Measurements from ENCODE around the gene PGAM1. TPM values are rescaled to one million over a fixed set of nuclear protein-coding genes. Genes with fewer than 3 reads are reported as not detected.

PGAM1 gene
- total and polyA plus RNA-seq, 2 of the 13 experiments (the other 11 are each of a cell fraction or from before 2014, with no cell fraction given) = 354 to 483 TPM

DNA sequence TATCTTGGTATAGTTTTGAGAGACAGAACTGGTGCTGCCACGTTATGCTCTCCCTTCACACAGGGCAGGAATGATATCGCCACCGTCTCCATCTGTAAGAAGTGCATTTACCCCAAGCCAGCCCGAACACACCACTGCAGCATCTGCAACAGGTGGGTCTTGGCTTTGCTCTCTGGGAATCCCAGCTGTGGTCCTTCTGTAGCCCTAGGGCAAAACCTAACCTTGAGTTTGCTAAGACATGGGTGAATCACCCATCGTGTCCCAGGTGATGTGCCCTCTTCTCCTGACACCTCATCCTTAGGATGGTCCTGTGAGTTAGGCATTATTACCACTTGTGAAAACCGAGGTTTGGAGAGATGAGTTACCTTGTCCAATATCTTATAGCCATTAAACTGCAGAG, 26.4 kb downstream of the PGAM1 start:
- H3K36me3 ChIP-seq (replicated peaks in 1 of 2; ENCODE audit: control insufficient read depth in 1 of 2, insufficient read depth in 2 of 2, low read length in 2 of 2) = peaks cover 26 to 65% of the 10 kb centered on the region in 2 experiments
- TF ChIP-seq POLR2A (IDR thresholded peaks at IDR 0.05; ENCODE audit: insufficient read depth in 1 of 2, low read depth in 2 of 2, low read length in 2 of 2) (0 out of 4 replicates have a peak, but pooled peaks of 1 of the 2 experiments have one; percentile 9), ZNF101 (CRISPR knock-in tag; IDR thresholded peaks at IDR 0.05; ENCODE audit: borderline replicate concordance, low read depth) (no peak)
- peaks cover 6% of the 10 kb centered on the region; the same call in 1 of the 2 replicates for H4K20me1 ChIP-seq (ENCODE audit: insufficient read depth, low read length)
- ChIA-PET CTCF (ENCODE audit: low intra/inter-chr PET ratio, low total read pairs) (no interaction called here), POLR2A (interaction anchor here (0.9 kb wide), 1 partner anchor 12 kb away, joined by 3 read pairs; no protein-coding TSS in a partner anchor)
- in situ Hi-C loops (cut with HindIII; ENCODE audit: extremely low pct_ligation_motif_present, low pct_unique_long_range_greater_than_20kb) = no loop called here
- intact Hi-C loops (cut with micrococcal nuclease; ENCODE audit: unreplicated experiment) = no loop called here
- 89% methylated on average over 6 of the region's 6 CpGs for WGBS (ENCODE audit: low lambda C conversion rate)
- FAIRE-seq (no peak), ATAC-seq (no peak), DNase-seq (ENCODE audit: low spot score) (no peak)
- no peak overlapping the region for H3K9ac ChIP-seq (ENCODE audit: insufficient read depth, low read depth, low read length)
- H3K4me1 ChIP-seq (ENCODE audit: insufficient read depth, low read length) = peaks cover 21% of the 10 kb centered on the region
- H3K4me2 ChIP-seq (ENCODE audit: low read depth, low read length) = no peak overlapping the region
- no peak overlapping the region for H2AFZ ChIP-seq (ENCODE audit: low read length)
- H3K9me3 ChIP-seq (ENCODE audit: low read length) = no peaks in the 10 kb centered on the region
- peaks cover 12% of the 10 kb centered on the region for H3K79me2 ChIP-seq (ENCODE audit: insufficient read depth, low read length)
- H3K4me3 ChIP-seq (replicated peaks in 1 of 3; ENCODE audit: insufficient read depth in 1 of 3, low read depth in 2 of 3, low read length in 3 of 3) = no peak overlapping the region
- H3K27me3 ChIP-seq (ENCODE audit: control insufficient read depth in 1 of 2, insufficient read depth in 2 of 2, low read length in 2 of 2) = no peaks in the 10 kb centered on the region
- no TSS peak for BruUV-seq (replicated peaks)
- no peak overlapping the region for H3K27ac ChIP-seq (ENCODE audit: extremely low read length, insufficient read depth, low read length)

DNA sequence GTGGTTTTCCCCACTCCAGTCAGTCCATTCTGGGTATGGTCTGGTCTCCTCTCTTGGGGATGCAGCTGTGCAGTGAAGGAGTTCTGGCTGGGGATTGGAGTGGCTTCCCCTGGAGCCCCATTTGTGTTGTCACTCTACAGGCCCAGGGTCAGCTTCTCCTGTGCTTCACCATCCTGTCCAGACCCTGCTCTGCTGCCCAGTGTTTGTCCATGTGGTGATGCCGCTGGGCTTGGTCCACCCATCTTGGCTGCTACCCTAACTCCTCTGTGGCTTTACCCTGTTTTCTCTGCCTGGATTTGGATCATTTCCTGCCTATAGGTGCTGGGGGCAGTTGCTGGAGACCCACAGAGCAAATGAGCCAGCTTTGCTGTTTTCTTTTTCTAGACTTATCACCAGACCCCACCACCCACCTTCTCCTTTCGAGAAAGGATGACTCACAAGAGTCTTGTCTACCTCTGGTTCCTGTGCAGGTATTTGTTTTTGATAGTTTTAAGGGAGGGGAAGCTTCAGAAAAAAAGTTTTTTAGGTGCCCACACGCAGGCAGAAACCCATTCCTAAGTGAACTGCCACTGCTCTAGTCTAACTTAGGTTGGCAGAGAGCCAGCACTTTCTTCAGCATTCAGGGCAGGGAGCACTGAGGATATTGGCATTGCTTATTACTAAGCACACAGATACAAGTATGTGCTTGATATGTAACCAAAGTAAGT, 28.5 kb downstream of the PGAM1 start:
- 92% methylated on average over 3 of the region's 3 CpGs for WGBS (ENCODE audit: low lambda C conversion rate)
- H3K9me3 ChIP-seq (ENCODE audit: low read length) = no peaks in the 10 kb centered on the region
- intact Hi-C loops (cut with micrococcal nuclease; ENCODE audit: unreplicated experiment) (no loop called here), in situ Hi-C loops (cut with HindIII; ENCODE audit: extremely low pct_ligation_motif_present, low pct_unique_long_range_greater_than_20kb) (no loop called here)
- no peaks in the 10 kb centered on the region for H3K27me3 ChIP-seq (ENCODE audit: control insufficient read depth in 1 of 2, insufficient read depth in 2 of 2, low read length in 2 of 2)
- no peaks in the 10 kb centered on the region; the same call in 1 of the 2 replicates for H4K20me1 ChIP-seq (ENCODE audit: insufficient read depth, low read length)
- ChIA-PET POLR2A (no interaction called here), CTCF (ENCODE audit: low intra/inter-chr PET ratio, low total read pairs) (no interaction called here)
- no TSS peak for BruUV-seq (replicated peaks)
- no peak overlapping the region for H3K27ac ChIP-seq (ENCODE audit: extremely low read length, insufficient read depth, low read length)
- no peak overlapping the region for H3K4me3 ChIP-seq (replicated peaks in 1 of 3; ENCODE audit: insufficient read depth in 1 of 3, low read depth in 2 of 3, low read length in 3 of 3)
- H3K9ac ChIP-seq (ENCODE audit: insufficient read depth, low read depth, low read length) = no peak overlapping the region
- ATAC-seq (no peak; the same call in 2 of the 3 replicates), DNase-seq (ENCODE audit: low spot score) (no peak), FAIRE-seq (no peak)
- H3K36me3 ChIP-seq (replicated peaks in 1 of 2; ENCODE audit: control insufficient read depth in 1 of 2, insufficient read depth in 2 of 2, low read length in 2 of 2) = peaks cover 36 to 81% of the 10 kb centered on the region in 2 experiments
- H2AFZ ChIP-seq (ENCODE audit: low read length) = no peak overlapping the region
- H3K79me2 ChIP-seq (ENCODE audit: insufficient read depth, low read length) = peaks cover 6% of the 10 kb centered on the region
- H3K4me2 ChIP-seq (ENCODE audit: low read depth, low read length) = no peak overlapping the region
- no peaks in the 10 kb centered on the region for H3K4me1 ChIP-seq (ENCODE audit: insufficient read depth, low read length)
- TF ChIP-seq ZNF264 (CRISPR knock-in tag; IDR thresholded peaks at IDR 0.05) = no peak
- TF ChIP-seq SALL2 (CRISPR knock-in tag; IDR thresholded peaks at IDR 0.05) = no peak
- TF ChIP-seq, protein P1, sequence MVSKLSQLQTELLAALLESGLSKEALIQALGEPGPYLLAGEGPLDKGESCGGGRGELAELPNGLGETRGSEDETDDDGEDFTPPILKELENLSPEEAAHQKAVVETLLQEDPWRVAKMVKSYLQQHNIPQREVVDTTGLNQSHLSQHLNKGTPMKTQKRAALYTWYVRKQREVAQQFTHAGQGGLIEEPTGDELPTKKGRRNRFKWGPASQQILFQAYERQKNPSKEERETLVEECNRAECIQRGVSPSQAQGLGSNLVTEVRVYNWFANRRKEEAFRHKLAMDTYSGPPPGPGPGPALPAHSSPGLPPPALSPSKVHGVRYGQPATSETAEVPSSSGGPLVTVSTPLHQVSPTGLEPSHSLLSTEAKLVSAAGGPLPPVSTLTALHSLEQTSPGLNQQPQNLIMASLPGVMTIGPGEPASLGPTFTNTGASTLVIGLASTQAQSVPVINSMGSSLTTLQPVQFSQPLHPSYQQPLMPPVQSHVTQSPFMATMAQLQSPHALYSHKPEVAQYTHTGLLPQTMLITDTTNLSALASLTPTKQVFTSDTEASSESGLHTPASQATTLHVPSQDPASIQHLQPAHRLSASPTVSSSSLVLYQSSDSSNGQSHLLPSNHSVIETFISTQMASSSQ (IDR thresholded peaks at IDR 0.05; ENCODE audit: low read depth) = no peak
- TF ChIP-seq, protein P1 (CRISPR knock-in tag; IDR thresholded peaks at IDR 0.05; ENCODE audit: borderline replicate concordance) = no peak
- no peak for TF ChIP-seq CHCHD3 (CRISPR knock-in tag; IDR thresholded peaks at IDR 0.05)
- TF ChIP-seq ZNF816 (CRISPR knock-in tag; IDR thresholded peaks at IDR 0.05; ENCODE audit: borderline replicate concordance) = no peak
- TF ChIP-seq ZNF775 (CRISPR knock-in tag; IDR thresholded peaks at IDR 0.05; ENCODE audit: borderline replicate concordance) = no peak
- TF ChIP-seq FOXM1 (CRISPR knock-in tag; IDR thresholded peaks at IDR 0.05) = no peak
- TF ChIP-seq ZNF552 (CRISPR knock-in tag; IDR thresholded peaks at IDR 0.05; ENCODE audit: borderline replicate concordance) = no peak
- TF ChIP-seq, protein P2, sequence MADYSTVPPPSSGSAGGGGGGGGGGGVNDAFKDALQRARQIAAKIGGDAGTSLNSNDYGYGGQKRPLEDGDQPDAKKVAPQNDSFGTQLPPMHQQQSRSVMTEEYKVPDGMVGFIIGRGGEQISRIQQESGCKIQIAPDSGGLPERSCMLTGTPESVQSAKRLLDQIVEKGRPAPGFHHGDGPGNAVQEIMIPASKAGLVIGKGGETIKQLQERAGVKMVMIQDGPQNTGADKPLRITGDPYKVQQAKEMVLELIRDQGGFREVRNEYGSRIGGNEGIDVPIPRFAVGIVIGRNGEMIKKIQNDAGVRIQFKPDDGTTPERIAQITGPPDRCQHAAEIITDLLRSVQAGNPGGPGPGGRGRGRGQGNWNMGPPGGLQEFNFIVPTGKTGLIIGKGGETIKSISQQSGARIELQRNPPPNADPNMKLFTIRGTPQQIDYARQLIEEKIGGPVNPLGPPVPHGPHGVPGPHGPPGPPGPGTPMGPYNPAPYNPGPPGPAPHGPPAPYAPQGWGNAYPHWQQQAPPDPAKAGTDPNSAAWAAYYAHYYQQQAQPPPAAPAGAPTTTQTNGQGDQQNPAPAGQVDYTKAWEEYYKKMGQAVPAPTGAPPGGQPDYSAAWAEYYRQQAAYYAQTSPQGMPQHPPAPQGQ (CRISPR knock-in tag; IDR thresholded peaks at IDR 0.05; ENCODE audit: borderline replicate concordance) = no peak

All from HepG2 (cell line).